NCI-H82 treated with DMSO at 0.1 percent for 48 hours (cell line): Measurements from ENCODE around the gene PMEPA1.

ENCODE experiments used
- DNase-seq: peaks from one replicate; lab custom pipeline; 2025; ENCODE audit not compliant: unreplicated experiment; lab: John Stamatoyannopoulos, UW

PMEPA1 gene

GRCh38 chr20:57680131-57680716 lies 29.6 kb downstream of the PMEPA1 start:
- no peak for DNase-seq

GRCh38 chr20:57679113-57679512 lies 30.7 kb downstream of the PMEPA1 start:
- no peak for DNase-seq

GRCh38 chr20:57678340-57678739 lies 31.5 kb downstream of the PMEPA1 start:
- peak; percentile 64 for DNase-seq

DNA sequence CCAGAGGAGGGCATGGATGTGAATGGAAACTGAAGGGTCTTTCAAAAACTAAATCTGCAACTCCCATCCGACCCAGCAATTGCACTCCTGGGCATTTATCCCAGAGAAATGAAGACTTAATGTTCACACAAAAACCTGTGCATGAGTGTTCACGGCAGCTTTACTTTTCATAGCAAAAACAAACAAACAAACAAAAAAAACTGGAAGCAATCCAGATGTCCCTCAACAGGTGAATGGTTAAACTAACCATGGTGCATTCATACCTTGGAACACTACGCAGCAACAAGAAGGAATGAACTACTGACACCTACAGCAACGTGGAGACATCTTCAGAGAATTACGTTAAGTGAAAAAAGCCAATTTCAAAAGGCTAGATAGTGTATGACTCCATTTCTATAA lies 32.2 kb downstream of the PMEPA1 start:
- DNase-seq = no peak

GRCh38 chr20:57676589-57677583 lies 32.9 kb downstream of the PMEPA1 start:
- DNase-seq = no peak

DNA sequence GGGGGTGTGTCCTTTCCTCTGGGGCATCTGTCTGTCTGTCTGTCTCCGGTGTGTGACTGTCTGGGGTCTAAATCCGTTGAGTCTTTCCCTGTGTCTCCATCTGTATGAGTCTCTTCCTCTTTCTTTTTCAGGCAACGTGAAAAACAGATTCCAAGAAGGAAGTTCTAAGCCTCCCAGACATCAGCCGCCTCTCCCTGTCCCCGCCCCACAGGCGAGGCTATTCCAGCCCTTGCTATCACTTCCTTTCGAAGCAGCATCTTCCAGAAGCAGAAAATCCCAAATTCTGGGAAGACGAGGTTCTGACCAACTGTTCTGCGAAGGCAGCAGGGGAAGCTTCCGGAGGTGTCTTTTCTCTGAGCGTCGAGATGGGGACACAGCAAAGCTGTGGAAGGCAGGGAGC lies 34.0 kb downstream of the PMEPA1 start:
- no peak for DNase-seq

- DNase-seq = no peak
Observed at GRCh38 chr20:57672953-57673575, 36.8 kb downstream of the PMEPA1 start.

DNA sequence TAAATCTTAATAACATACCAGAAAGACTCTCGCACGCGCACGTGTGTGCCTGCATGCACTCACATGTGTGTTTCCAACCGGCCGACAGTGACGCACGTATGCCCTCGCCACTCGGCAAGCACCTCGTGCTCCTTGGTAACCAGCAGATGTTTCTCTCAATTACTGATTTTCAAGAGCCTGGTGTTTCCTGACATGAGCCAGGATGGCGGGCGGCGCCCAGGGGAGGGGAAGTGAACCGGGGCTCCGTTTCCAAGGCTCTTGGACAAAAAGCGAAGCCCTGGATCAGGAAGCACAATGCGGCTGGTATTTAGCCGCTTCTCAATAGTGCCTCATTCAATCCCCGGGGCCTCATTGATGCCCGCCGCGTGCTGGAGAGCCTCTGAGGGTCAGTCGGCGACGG lies 37.7 kb downstream of the PMEPA1 start:
- no peak for DNase-seq

- no peak for DNase-seq
Observed at GRCh38 chr20:57671662-57672061, 38.2 kb downstream of the PMEPA1 start.

DNA sequence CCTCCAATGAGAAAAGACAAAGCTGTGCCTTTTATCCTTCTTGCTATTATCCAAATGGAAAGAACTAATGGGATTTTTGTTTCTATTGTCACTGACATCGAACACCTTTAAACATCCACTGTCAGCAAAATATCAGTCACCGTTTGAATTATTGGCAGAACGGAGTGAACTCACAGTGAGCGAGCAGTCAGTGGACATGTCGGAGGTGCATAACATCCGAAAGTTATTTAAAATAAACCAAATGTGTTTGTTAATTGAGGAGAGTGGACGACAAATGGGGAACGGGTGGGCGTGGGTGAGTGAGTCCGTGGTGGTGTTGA lies 38.8 kb downstream of the PMEPA1 start:
- no peak for DNase-seq

GRCh38 chr20:57670288-57671071 lies 39.3 kb downstream of the PMEPA1 start:
- DNase-seq = no peak

GRCh38 chr20:57669632-57670031 lies 40.2 kb downstream of the PMEPA1 start:
- DNase-seq = no peak

GRCh38 chr20:57667924-57668782 lies 41.7 kb downstream of the PMEPA1 start:
- no peak for DNase-seq

- DNase-seq = peak; percentile 67
Observed at GRCh38 chr20:57667388-57667787, 42.4 kb downstream of the PMEPA1 start.

DNA sequence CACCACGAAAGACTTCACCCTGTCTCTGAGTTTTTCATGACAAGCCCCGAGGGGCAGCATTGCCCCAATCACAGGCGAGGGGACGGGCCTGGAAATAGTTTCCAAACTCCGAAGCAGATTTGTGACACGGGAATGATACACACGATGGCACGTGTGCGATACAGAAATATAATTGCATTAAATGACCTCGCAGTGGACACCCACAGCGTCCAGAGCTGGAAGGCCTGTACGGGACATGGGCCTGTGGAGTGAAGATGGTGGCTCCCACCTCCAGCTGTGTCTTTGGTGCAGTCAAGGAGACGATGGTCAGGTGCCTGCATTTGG lies 43.0 kb downstream of the PMEPA1 start:
- no peak for DNase-seq

GRCh38 chr20:57666106-57666833 lies 43.5 kb downstream of the PMEPA1 start:
- no peak for DNase-seq

GRCh38 chr20:57665589-57665971 lies 44.2 kb downstream of the PMEPA1 start:
- DNase-seq = no peak

DNA sequence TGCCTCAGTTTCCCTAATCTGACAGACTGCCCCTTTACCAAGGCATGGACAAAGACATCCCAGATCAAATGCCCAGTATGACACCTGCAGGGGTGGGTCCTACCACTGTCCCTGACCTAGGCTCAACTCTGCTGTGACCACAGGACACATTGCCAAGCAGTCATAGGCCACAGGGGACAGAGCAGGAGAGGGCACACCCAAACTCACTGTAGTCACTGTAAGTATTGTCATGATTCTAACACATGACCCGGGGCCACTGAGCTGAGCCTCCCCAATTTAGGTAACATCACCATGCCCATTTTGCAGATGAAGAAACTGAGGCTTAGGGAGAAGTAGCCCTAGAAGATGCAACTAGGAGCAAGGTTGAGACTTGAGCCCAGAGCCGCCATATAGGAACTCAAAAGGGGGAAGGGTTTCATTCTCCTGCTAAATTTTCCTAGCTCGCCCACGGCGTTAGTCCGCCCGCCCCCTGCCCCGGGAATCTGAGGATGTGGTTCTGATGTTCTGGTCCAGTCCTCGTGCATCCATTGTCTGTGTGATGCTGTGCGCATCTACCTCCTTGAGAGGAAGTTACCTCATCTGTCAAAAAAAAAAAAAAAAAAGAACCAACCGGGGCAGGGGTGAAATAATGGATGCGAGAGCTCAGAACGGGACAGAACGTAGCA lies 44.8 kb downstream of the PMEPA1 start:
- DNase-seq = no peak

DNA sequence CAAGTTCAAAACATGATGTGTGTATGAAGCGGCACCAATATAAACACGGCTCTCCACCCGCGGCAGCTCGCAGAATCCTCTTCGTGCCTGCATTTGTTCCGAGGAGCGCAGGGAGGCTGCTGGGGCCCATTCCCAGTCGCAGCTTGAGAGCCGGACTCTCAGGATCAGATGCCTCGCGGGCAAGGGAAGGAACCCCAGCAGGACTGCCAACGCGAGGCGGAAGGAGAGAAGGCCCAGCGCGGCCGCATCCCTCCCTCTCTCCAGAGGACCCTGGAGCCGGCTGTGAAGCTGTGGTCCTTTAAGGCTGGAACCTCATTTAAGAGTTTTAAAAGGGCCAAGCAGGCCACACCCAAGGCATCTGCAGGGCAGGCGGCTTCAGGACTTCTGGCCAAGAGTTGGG lies 45.3 kb downstream of the PMEPA1 start:
- no peak for DNase-seq
